Amniotic epithelial cell (primary cell): ENCODE measurements around the gene ARHGAP25.

Experiments
- DNase-seq: peaks from one replicate; pipeline ENCODE4 v3.0.0-alpha.2; 2010; ENCODE audit warnings: low read depth

The ARHGAP25 gene

DNA sequence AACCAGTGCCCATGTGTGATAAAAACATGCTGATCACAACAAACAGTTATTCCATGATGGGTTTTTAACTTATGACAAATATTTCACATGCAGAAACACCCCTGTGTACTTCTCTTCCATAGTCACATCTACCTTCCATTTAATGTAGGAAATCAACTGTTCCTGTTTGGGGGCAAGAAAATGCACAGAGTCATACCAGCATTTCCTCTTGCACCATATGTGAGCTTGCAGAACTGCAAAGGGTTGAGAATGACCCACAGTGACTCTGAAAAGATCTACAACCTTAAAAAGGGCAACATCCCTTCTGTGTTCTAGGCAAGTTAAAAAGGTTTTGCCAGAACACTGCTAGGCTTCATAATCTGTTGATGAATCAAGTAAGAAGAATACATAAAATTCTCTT, 126.7 kb downstream of the ARHGAP25 start:
- DNase-seq: no peak

DNA sequence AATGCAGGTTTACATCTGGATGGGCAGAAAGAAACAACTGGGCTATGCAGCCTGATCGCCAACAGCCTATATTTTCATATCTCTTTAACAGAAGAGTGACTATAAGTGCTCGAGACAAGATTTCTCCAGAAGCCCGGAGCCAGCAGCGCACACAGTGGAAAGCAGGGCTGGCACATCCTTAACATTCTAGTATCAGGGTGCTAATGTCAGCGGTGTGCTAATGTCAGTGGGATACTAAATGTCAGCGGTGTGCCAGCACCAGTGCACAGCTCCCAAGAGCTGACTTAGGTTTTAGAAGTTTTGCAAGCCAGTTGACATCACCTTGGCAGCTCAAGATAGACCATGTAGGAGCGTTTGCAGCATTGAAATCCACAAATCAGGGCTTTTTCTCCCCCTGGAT, 128.3 kb downstream of the ARHGAP25 start:
- no peak for DNase-seq

- DNase-seq: no peak
Measured at GRCh38 chr2:68863996-68864395, 129.4 kb downstream of the ARHGAP25 start.

- DNase-seq: no peak
Measured at GRCh38 chr2:68865108-68865507, 130.5 kb downstream of the ARHGAP25 start.

GRCh38 chr2:68870215-68870614, 135.6 kb downstream of the ARHGAP25 start:
- peak; percentile 51 for DNase-seq

DNA sequence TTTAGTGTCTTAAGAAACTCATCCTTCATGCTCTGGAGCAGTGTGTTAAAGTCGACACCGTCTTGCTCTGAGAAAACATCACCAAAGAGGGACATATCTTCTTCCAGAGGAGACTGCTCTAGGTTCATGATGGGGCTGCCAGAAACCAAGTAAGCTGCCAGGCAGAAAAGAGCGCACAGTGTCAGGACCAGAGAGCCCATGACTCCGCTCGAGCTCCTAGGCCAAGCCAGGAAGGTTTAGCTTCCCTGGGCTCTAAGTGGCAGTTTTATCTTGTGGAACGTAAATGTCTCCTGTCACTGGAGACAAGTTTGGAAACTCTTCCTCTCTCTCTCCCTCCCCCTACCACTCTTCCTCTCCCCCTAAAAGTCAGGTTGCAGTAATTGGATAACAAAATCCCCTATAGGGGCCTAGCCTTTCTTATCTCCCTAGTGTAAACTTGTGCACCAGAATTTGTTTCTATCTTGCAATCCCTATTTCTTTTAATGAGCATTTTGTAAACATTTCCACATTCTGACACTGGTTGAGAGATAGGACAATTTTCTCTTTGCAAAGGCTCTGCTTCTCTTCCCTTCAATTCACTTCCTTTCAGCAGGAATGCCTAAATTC, 136.7 kb downstream of the ARHGAP25 start, which contains the start of gene BMP10:
TSS of gene BMP10 (minus strand) at position 239 of the 606 bp plus-strand sequence. CDS start at position 200, 39 bp downstream.
- DNase-seq: no peak
